Stimulated activated CD4-positive, alpha-beta T cell treated with anti-CD3 and anti-CD28 coated beads, Interleukin-12 subunit alpha, Interleukin-12 subunit beta, amount 100 ng/mL, for 4 hours (primary cell): ENCODE data around the gene RFNG.

ENCODE experiments used
- DNase-seq: peaks from one replicate; pipeline ENCODE4 v3.0.0-alpha.2; 2020

RFNG gene

GRCh38 chr17:82051776-82052637, at the start of gene RFNG, which contains the start of gene GPS1:
RFNG (minus strand) TSS chr17:82051811; CDS start chr17:82051766, 45 bp downstream.
GPS1 (plus strand) TSS chr17:82051898; CDS start chr17:82051932, 34 bp downstream.
- DNase-seq, result peak; percentile 88

- no peak for DNase-seq
These were observed 49.7 kb upstream of the RFNG start for GRCh38 chr17:82101301-82101715.

- no peak for DNase-seq
These were observed 49.1 kb upstream of the RFNG start for GRCh38 chr17:82100502-82101298.

GRCh38 chr17:82098939-82099763, 47.5 kb upstream of the RFNG start:
- DNase-seq, result no peak

- DNase-seq, result peak; percentile 93
These were observed 46.7 kb upstream of the RFNG start, which contains the start of gene FASN for GRCh38 chr17:82098169-82098938. FASN (minus strand) TSS chr17:82098236; CDS start chr17:82096445, 1,791 bp downstream.

GRCh38 chr17:82097919-82098168, 46.2 kb upstream of the RFNG start:
- DNase-seq, result no peak

GRCh38 chr17:82097184-82097918, 45.7 kb upstream of the RFNG start:
- DNase-seq, result peak; percentile 55

GRCh38 chr17:82096709-82097183, 45.1 kb upstream of the RFNG start:
- DNase-seq, result no peak

GRCh38 chr17:82095777-82096708, 44.4 kb upstream of the RFNG start:
- no peak for DNase-seq

GRCh38 chr17:82094931-82095776, 43.5 kb upstream of the RFNG start:
- DNase-seq, result no peak

GRCh38 chr17:82092995-82093751, 41.6 kb upstream of the RFNG start:
- DNase-seq, result no peak

GRCh38 chr17:82092628-82092994, 41.0 kb upstream of the RFNG start:
- DNase-seq, result no peak

- no peak for DNase-seq
These were observed 40.5 kb upstream of the RFNG start for GRCh38 chr17:82092094-82092586.

GRCh38 chr17:82091264-82092066, 39.9 kb upstream of the RFNG start:
- DNase-seq, result no peak

GRCh38 chr17:82090549-82091263, 39.1 kb upstream of the RFNG start:
- DNase-seq, result no peak

- DNase-seq, result no peak
These were observed 38.3 kb upstream of the RFNG start for GRCh38 chr17:82089723-82090548.
